ENCODE data around the gene NME3.
A peak's percentile ranks its signal among the peaks of the same experiment; 100 is the strongest.

The NME3 gene

DNA sequence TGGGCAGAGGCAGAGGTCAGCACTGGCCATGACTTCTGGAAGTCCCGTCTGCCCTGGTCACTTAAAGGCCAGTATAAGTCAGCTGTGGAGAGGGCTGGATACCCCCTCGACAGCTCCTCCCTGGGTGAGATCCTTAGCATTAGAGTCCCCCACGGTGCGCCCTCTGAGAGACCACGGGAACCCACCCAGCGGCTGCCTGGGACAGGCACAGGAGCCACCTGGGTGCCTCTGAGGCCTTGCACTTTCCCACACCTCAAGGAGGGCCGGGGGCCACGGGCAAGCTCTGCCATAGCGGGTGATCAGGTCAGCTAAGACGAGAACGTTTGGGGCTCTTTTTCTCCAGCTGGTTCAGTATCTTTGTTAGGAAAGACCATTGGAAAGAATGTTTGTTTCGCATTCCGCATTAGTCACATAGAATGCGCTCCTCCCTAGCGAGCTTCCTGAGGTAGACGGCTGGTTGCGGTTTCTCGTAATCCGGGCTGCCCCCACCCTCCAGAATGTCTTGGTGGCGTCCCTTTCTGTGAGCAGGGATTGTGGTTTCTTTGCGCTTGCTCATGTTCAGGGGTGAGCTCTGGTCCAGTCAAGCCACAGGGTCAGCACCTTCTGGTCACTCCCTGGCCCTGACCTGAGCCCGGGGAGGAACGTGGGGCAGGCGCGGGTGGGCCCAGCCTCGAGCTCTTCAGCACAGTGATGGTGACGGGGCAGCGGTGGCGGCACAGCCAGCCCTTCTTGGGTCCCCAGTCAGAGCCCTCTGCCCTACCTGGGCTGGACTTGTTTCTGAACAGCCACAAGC is 25.2 kb downstream of the NME3 start:
- no peak for DNase-seq

GRCh38 chr16:1745181-1745899 is 26.0 kb downstream of the NME3 start:
- DNase-seq, result no peak

GRCh38 chr16:1744338-1744840 is 27.0 kb downstream of the NME3 start:
- no peak for DNase-seq

DNA sequence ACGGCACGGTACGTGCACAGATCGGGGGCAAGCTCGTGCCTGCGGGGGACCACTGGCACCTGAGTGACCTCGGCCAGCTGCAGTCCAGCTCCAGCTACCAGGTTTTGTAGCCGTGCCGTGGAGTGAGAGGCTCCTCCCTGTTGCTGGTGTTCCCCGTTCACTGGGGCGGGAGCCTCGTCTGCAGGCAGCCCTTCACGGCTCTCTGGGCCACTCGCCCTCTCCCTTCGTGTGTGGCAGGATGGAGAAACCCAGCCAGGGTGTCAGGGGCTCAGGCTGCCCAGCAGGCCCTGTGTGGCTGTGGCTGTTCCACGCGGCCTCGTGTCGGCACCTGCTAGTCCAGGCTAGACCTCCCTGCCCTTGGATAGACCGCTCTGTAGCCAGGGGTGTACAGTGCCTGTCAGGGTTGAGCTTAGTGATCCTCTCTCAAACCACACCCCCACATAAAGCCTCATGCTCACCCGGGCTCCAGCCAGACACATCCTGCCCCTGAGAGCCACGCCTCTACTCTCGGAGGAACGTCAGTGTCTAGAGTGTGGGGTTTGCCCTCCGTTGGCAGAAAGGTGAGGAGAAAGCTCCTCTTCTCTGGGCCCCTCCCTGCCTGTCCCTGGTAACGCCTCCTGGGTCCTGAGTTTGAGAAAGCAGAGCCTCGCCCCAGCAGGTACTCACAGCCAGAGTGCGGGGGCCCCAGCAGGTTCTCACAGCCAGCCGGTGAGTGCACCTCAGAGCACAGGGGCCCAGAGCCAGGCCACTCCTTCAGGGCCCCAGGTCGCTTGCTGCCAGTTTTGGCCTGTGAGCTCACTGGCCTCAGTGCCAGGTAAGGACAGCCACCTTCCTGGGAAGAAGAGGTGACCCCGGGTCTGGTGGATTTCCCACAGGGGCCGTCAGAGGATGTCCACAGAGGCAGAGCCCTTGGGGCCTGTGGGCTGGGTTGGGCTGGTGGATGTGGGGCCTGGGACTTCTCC is 27.7 kb downstream of the NME3 start:
- no peak for DNase-seq

DNA sequence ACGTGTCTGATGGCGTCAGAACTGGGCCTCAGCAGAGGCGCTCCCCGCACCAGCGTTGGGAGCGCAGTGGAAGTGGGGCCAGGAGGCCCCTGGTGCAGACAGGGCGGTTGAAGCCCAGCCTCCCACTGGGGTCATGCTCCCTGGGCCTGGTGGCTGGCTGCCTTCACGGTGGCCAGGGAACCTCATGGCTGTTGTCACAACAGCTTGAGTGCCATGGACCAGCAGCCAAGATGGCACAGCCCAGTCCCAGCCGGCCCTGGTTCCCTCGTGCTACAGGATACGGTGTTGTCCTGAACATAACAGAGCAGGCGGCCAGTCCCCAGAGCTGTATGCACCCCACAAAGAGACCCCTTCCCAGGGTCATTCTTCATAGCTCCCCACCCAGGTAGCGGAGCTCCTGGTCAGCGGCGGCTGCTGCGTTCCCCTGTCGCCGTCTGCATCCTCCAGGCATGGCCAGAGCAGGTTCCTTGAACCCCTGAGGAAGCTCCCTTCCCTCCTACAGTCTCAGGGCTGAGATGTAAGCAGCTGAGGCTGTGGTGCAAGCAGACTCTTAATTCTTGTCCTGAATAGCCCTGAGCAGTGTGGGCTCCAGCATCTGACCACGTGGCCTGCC is 29.7 kb downstream of the NME3 start:
- no peak for DNase-seq

DNA sequence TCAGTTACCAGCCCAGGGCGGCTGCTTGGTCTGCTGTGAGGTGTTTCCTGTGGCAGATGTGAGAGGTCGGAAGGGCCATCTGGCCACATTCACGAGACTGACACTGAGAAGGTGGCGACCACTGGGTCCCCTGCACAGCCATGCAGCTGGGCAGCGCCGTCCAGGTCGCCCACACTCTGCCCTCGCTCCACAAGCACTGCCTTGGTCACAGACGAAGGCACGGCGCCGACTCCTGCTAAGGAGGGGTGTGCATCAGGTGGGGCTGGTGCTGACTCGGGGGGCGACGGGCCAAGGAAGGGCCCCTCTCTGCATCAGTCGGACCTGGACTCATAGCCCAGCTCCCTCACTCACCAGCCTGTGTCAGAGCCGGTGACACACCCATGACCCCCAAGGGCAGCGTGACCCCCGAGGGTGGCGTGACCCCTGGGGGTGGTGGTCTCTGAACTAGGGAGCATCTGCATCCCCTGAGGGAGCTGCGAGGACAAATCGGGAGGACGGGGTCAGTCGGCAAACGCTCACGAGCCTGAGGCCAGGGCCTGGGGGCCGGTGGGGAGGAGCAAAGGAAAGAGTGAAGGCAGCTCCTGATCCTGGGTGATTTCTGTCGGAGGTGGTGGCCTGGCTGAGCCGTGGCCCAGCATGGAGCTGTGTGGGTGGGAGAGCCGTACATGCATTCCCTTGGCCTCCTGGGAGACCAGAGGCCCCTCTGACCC is 30.4 kb downstream of the NME3 start:
- DNase-seq, result no peak

DNA sequence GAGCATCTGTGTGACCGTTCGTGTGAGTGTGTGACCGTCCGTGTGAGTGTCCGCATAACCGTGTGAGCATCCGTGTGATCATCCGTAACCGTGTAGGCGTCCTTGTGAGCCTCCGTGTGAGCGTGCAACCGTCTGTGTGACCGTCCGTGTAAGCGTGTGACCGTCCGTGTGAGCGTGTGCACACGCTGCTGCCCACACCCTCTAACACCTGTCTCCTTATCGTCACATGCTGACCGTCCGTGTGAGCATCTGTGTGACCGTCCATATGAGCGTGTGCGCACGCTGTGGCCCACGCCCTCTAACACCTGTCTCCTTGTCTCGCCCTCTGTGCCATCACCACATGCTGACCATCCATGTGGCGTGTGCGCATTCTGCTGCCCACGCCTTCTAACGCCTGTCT is 31.1 kb downstream of the NME3 start:
- no peak for DNase-seq

GRCh38 chr16:1734816-1735215 is 36.5 kb downstream of the NME3 start:
- DNase-seq, result no peak

DNA sequence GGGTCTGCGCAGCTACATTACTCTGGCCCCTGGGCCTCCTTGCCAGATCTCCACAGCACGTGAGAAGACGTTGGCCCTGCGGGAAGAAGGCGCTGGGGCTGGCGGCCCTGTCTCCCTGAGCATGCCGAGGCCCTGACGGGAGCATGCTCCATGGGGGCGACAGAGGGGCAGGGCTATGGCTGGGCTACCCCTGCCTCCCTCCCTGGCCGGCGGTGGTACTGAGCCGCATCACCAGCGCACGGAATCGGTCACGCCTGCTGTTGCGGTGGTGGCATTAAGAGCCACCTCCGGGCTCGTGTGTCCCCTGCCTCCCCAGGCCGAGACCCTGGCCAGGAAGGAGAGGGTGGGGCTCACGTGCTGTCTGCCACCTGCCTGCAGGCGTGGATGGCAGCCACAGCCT is 37.2 kb downstream of the NME3 start:
- no peak for DNase-seq

DNA sequence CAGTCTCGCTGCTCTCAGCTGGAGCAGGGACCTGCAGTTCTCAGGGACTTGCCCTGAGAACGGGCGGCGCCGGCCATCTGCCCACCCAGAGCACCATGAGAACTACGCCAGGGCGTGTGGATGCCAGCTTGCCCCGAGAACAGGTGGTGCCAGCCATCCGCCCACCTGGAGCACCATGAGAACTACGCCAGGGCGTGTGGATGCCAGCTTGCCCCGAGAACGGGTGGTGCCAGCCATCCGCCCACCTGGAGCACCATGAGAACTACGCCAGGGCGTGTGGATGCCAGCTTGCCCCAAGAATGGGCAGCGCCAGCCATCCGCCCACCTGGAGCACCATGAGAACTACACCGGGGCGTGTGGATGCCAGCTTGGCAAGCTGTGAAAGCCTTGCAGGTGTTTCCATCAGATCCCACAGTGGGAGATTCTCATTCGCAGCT is 38.8 kb downstream of the NME3 start:
- peak; percentile 13 for DNase-seq

- no peak for DNase-seq
Observed at GRCh38 chr16:1732071-1732470, 39.3 kb downstream of the NME3 start.

DNA sequence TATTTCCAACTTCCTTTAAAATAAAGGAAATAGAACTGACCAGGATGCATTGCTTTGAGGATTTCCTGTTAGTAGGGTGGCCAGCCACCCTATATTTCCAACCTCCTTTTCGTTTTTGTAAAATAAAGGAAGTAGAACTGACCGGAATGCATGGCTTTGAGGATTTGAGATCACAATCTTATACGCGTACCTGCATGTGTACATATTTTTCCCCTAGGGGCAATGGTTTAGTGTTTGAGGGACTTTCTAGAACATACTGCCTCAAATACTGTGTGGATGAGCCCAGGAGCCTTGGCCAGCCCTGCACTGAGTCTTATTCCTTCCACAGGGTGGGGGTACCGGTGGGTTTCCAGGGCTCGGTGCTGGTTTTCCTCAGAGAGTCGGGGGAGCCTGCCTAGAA is 39.7 kb downstream of the NME3 start:
- DNase-seq, result no peak

DNA sequence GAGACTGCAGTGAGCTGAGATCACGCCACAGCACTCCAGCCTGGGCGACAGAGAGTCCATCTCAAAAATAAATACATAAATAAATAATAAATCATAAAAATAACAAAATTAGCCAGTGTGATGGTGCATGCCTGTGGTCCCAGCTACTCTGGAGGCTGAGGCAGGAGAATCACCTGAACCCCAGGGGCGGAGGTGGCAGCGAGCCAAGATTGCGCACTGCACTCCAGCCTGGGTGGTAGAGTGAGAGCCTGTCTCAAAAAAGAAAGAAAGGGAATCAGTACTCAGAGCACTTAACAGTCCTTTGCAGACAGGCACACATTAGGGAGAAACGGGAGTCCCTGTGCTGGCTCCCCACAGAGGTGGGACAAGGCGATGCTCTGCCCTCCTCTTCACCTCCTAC is 40.3 kb downstream of the NME3 start:
- DNase-seq, result no peak

DNA sequence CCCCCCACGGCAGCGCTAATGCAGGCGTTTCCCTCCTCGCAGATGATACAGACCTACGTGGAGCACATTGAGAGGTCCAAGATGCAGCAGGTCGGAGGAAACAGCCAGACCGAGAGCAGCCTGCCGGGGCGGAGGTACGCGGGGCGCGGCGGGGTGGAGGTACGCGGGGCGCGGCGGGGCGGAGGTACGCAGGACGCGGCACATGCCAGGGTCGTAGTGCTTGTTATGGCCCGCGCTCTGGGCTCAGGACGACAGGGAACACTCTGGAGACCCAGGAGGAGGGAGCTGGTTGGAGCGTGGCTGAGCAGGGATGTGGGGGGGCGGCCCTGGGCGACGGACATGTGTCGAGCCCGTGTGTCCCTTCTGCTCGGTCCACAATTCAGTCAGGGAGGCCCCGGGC is 41.9 kb downstream of the NME3 start:
- DNase-seq, result no peak

DNA sequence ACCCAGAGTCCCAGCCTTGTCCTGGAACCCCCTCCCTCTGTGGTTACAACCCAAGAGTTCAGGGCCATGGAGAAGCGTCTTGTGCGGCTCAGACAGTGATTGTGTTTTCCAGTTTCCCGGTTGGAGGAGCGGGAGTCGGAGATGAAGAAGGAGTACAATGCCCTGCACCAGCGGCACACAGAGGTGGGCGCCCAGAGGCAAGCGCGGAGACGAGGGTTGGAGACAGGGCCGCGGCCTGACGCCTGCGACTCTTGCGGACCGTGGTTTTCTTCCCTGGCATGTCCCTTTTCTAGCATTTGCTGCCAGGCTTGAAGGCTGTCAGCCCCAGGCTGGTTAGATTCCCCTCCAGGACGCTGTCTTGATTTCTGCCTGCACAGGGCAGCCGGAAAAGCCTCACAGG is 42.3 kb downstream of the NME3 start:
- DNase-seq, result no peak

DNA sequence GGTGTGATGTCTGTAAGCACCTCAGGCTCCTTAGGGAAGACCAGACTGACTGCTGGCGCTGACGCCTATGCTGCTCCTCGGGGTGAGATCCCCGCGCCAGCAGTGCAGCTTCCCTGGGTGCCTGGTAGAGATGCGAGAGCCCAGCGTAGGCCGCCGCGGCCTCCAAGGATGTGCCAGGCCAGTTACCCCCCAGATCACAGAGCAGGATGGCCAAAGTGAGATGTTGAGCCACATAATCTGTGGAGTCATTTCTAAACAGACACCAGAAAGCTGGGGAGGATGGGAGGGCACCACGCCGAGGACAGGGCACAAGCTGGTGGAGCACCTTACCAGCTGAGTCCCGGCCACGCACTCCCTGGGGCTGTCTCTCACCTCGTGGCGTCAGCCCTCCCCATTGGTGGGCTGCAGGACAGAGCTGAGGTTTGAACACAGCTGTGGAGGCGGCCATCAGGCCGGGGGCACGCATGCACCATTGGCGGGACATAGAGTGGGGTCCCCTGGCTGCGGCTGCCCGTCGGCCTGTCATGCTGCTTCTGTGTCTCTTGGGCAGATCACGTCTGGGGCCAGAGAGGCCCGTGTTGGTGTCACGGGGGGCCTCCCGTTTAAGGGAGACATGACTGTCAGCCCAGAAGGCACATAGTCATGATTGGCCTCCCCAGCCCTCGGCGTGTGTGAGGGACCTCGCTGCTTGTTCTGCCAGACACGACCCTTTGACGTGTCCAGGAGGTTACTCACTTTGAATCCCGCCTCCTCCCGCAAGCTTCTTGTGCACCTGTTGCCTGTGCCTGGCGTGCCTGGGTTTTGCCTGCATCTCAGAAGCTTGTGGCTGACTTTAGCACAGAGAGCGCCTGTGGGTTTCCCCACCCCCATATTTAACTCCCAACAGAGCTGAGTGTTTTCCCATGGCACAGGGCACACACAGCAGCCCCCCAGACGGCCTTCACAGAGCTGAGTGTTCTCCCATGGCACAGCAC is 43.4 kb downstream of the NME3 start:
- no peak for DNase-seq

GRCh38 chr16:1726661-1727502 is 44.5 kb downstream of the NME3 start:
- no peak for DNase-seq

GRCh38 chr16:1724491-1724890 is 46.9 kb downstream of the NME3 start:
- DNase-seq, result no peak

GRCh38 chr16:1723450-1724147 is 47.7 kb downstream of the NME3 start:
- DNase-seq, result no peak
